Smooth muscle cell (in vitro differentiated cells): ENCODE data around the gene AWAT2. TPM values are rescaled to one million over a fixed set of nuclear protein-coding genes. Genes with fewer than 3 reads are reported as not detected.

Experiments used
- DNase-seq: peaks from one replicate; lab custom pipeline; 2025; ENCODE audit not compliant: unreplicated experiment; lab: John Stamatoyannopoulos, UW
- H2AFZ ChIP-seq: fragments of 200-600 bp; sonication (generic); 2 replicates; pipeline ENCODE4 v1.6.0; 2016; ENCODE audit warnings: antibody characterized with exemption, low read depth, mild to moderate bottlenecking
- H3F3A ChIP-seq: fragments of 200-600 bp; sonication (generic); 2 replicates; pipeline ENCODE4 v1.6.0; 2017; ENCODE audit warnings: antibody characterized with exemption, low read depth
- H3K27ac ChIP-seq: fragments of 200-600 bp; sonication (generic); 2 replicates; pipeline ENCODE4 v1.5.1; 2016; ENCODE audit warnings: low read depth, mild to moderate bottlenecking
- H3K27me3 ChIP-seq: fragments of 200-600 bp; sonication (generic); 2 replicates; pipeline ENCODE4 v1.6.1; 2016; ENCODE audit warnings: low read depth, mild to moderate bottlenecking
- H3K36me3 ChIP-seq: fragments of 200-600 bp; sonication (generic); 2 replicates; pipeline ENCODE4 v1.5.1; 2016; ENCODE audit warnings: low read depth
- H3K4me1 ChIP-seq: fragments of 200-600 bp; sonication (generic); 2 replicates; pipeline ENCODE4 v1.5.1; 2016; ENCODE audit warnings: low read depth
- H3K4me2 ChIP-seq: fragments of 200-600 bp; sonication (generic); 2 replicates; pipeline ENCODE4 v1.6.0; 2016; ENCODE audit warnings: mild to moderate bottlenecking
- H3K4me3 ChIP-seq: fragments of 200-600 bp; sonication (generic); 2 replicates; pipeline ENCODE4 v1.5.1; 2016; ENCODE audit warnings: mild to moderate bottlenecking
- H3K79me2 ChIP-seq: fragments of 200-600 bp; sonication (generic); 2 replicates; pipeline ENCODE4 v1.6.0; 2016; ENCODE audit warnings: low read depth, mild to moderate bottlenecking
- H3K9ac ChIP-seq: fragments of 200-600 bp; sonication (generic); 2 replicates; pipeline ENCODE4 v1.6.0; 2016; ENCODE audit warnings: low read depth
- H3K9me3 ChIP-seq: fragments of 200-600 bp; sonication (generic); replicated peaks from 2 replicates; pipeline ENCODE4 v1.5.1; 2016; ENCODE audit warnings: low read depth
- H4K20me1 ChIP-seq: fragments of 200-600 bp; sonication (generic); 2 replicates; pipeline ENCODE4 v1.6.0; 2016; ENCODE audit warnings: low read depth
- CTCF ChIP-seq: fragments of 200-600 bp; sonication (generic); IDR thresholded peaks from 2 replicates; pipeline ENCODE4 v1.5.1; 2017; ENCODE audit warnings: borderline replicate concordance, mild to moderate bottlenecking, antibody characterized with exemption; ENCODE audit not compliant: insufficient read depth, poor library complexity, severe bottlenecking
- WGBS: methylation state at CpG from one replicate; pipeline ENCODE4 v1.1.7; 2016; ENCODE audit warnings: low lambda C conversion rate; 5-methylcytosine and 5-hydroxymethylcytosine counted together
- polyA plus RNA-seq: library from polyadenylated mRNA; unstranded; fragments of >200 nt; fragmentation: Nextera tagmentation; extraction: Ambion mirVana; gene quantifications from 2 replicates; pipeline ENCODE4 v1.2.1, GENCODE V29; 2016
- total RNA-seq: library from RNA; depleted of rRNA; stranded (reverse); fragments of >200 nt; gene quantifications from 2 replicates; pipeline ENCODE4 v1.2.3, GENCODE V29; 2014

Gene AWAT2
- total and polyA plus RNA-seq, 2 experiments from 2014 or later = not detected

- Histone ChIP-seq H3K27ac (no peak overlapping the region), H3F3A (no peaks in the 10 kb centered on the region), H3K27me3 (no peaks in the 10 kb centered on the region), H3K79me2 (no peaks in the 10 kb centered on the region), H3K9me3 (no peaks in the 10 kb centered on the region), H3K9ac (no peak overlapping the region), H3K4me3 (no peak overlapping the region), H2AFZ (no peak overlapping the region), H3K4me1 (no peaks in the 10 kb centered on the region), H3K4me2 (no peak overlapping the region), H3K36me3 (no peaks in the 10 kb centered on the region), H4K20me1 (no peaks in the 10 kb centered on the region)
- TF ChIP-seq CTCF = no peak
- 83% methylated on average over 4 of the region's 4 CpGs for WGBS
- DNase-seq = no peak
Measured at GRCh38 chrX:70022616-70023015, 27.1 kb downstream of the AWAT2 start.

- Histone ChIP-seq H3K9ac (no peak overlapping the region), H3K4me2 (no peak overlapping the region), H3K4me3 (no peak overlapping the region), H3K36me3 (no peaks in the 10 kb centered on the region), H3K9me3 (no peaks in the 10 kb centered on the region), H3F3A (no peaks in the 10 kb centered on the region), H3K27me3 (no peaks in the 10 kb centered on the region), H4K20me1 (no peaks in the 10 kb centered on the region), H3K79me2 (no peaks in the 10 kb centered on the region), H2AFZ (no peak overlapping the region), H3K27ac (no peak overlapping the region), H3K4me1 (no peaks in the 10 kb centered on the region)
- no peak for TF ChIP-seq CTCF
- WGBS = 89% methylated on average over 2 of the region's 2 CpGs
- DNase-seq = no peak
Measured at GRCh38 chrX:70016513-70016912, 33.2 kb downstream of the AWAT2 start.

GRCh38 chrX:70013466-70014381, 36.0 kb downstream of the AWAT2 start:
- H3K4me3 ChIP-seq = no peak overlapping the region
- H3K27me3 ChIP-seq = no peaks in the 10 kb centered on the region
- no peak overlapping the region for H3K4me2 ChIP-seq
- H3K27ac ChIP-seq = no peak overlapping the region
- H2AFZ ChIP-seq = no peak overlapping the region
- 71% methylated on average over 5 of the region's 5 CpGs for WGBS
- H3K36me3 ChIP-seq = no peaks in the 10 kb centered on the region
- no peaks in the 10 kb centered on the region for H3K4me1 ChIP-seq
- H3K9me3 ChIP-seq = no peaks in the 10 kb centered on the region
- TF ChIP-seq CTCF = no peak
- no peaks in the 10 kb centered on the region for H3F3A ChIP-seq
- DNase-seq = no peak
- no peaks in the 10 kb centered on the region for H4K20me1 ChIP-seq
- H3K9ac ChIP-seq = no peak overlapping the region
- no peaks in the 10 kb centered on the region for H3K79me2 ChIP-seq

GRCh38 chrX:70012756-70013155, 37.0 kb downstream of the AWAT2 start:
- no peaks in the 10 kb centered on the region for H4K20me1 ChIP-seq
- H2AFZ ChIP-seq = no peak overlapping the region
- H3K9ac ChIP-seq = no peak overlapping the region
- no peak overlapping the region for H3K4me3 ChIP-seq
- 69% methylated on average over 4 of the region's 4 CpGs for WGBS
- H3K27me3 ChIP-seq = no peaks in the 10 kb centered on the region
- H3K4me2 ChIP-seq = no peak overlapping the region
- H3K27ac ChIP-seq = no peak overlapping the region
- H3K36me3 ChIP-seq = no peaks in the 10 kb centered on the region
- no peak for DNase-seq
- H3F3A ChIP-seq = no peaks in the 10 kb centered on the region
- H3K79me2 ChIP-seq = no peaks in the 10 kb centered on the region
- no peaks in the 10 kb centered on the region for H3K9me3 ChIP-seq
- no peak for TF ChIP-seq CTCF
- no peaks in the 10 kb centered on the region for H3K4me1 ChIP-seq
